ENCODE measurements around the gene SORCS2. TPM values are rescaled to one million over a fixed set of nuclear protein-coding genes. Genes with fewer than 3 reads are reported as not detected.

The SORCS2 gene
- polyA plus RNA-seq, 1 of the 3 experiments (the other 2 are of a cell fraction), result 1.6 TPM

DNA sequence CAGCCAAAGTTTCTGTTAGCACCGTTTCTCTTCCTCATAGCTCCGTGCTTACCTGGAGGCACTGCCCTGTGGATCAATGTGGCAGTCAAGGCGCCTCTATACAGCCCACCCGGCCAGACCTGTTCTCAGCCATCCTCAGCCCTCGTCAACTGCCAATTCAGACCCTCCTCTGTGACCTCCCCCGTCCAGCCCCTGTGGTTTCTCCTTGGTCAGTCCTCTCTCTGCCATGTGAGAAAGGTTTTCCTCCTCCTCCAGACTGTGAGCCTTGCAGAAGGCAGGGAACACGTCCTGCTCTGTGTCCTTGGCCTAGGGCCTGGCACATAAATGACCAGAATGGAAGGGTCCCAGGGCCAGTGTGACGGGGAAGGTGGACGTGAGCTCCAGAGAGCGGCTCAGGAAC, 417.0 kb downstream of the SORCS2 start:
- Histone ChIP-seq H3K79me2 (ENCODE audit: insufficient read depth) (no peaks in the 10 kb centered on the region), H3K4me1 (ENCODE audit: control insufficient read depth in 1 of 2, insufficient read depth in 2 of 2, low read depth in 1 of 2, low read length in 1 of 2) (peaks cover 0 to 10% of the 10 kb centered on the region in 2 experiments; a peak in 1 of 4 replicates), H3K9ac (no peak overlapping the region), H4K20me1 (ENCODE audit: insufficient read depth) (no peaks in the 10 kb centered on the region), H3F3A (replicated peaks; ENCODE audit: insufficient read depth) (no peaks in the 10 kb centered on the region), H3K4me3 (ENCODE audit: low read depth in 2 of 2, low read length in 1 of 2) (no peak overlapping the region), H3K27ac (ENCODE audit: low read depth in 2 of 2, low read length in 1 of 2) (no peak overlapping the region), H3K36me3 (replicated peaks in 1 of 2; ENCODE audit: control insufficient read depth in 1 of 2, insufficient read depth in 2 of 2, low read length in 1 of 2) (no peaks in the 10 kb centered on the region), H3K4me2 (no peak overlapping the region), H3K9me2 (no peaks in the 10 kb centered on the region), H2AFZ (ENCODE audit: low read depth) (no peak overlapping the region), H3K9me3 (no peaks in the 10 kb centered on the region), H3K27me3 (ENCODE audit: insufficient read depth) (no peaks in the 10 kb centered on the region)
- no peak for DNase-seq
- 64% methylated on average over 10 of the region's 10 CpGs for WGBS (ENCODE audit: low lambda C conversion rate)
- TF ChIP-seq FOXJ3 (CRISPR knock-in tag; IDR thresholded peaks at IDR 0.05), result no peak
- TF ChIP-seq NFIC (IDR thresholded peaks at IDR 0.05; ENCODE audit: borderline replicate concordance), result no peak
- TF ChIP-seq MEF2A (IDR thresholded peaks at IDR 0.05; ENCODE audit: borderline replicate concordance, low read depth), result no peak
- no peak for TF ChIP-seq EZH2phosphoT487 (IDR thresholded peaks at IDR 0.05; ENCODE audit: borderline replicate concordance, low read depth)
- no peak for TF ChIP-seq GABPA (IDR thresholded peaks at IDR 0.05; ENCODE audit: low read depth)
- no peak for TF ChIP-seq MXI1 (IDR thresholded peaks at IDR 0.05; ENCODE audit: low read depth, low read length)
- no peak for TF ChIP-seq RXRA (IDR thresholded peaks at IDR 0.05; ENCODE audit: borderline replicate concordance, low read depth)
- no peak for TF ChIP-seq EP300 (IDR thresholded peaks at IDR 0.05; ENCODE audit: borderline replicate concordance in 1 of 2, low read depth in 1 of 2, low read length in 1 of 2)
- POLR2A ChIA-PET, result no interaction called here
- CTCF ChIA-PET, result no interaction called here

- Histone ChIP-seq H3K36me3 (replicated peaks in 1 of 2; ENCODE audit: control insufficient read depth in 1 of 2, insufficient read depth in 2 of 2, low read length in 1 of 2) (no peaks in the 10 kb centered on the region), H3K4me1 (ENCODE audit: control insufficient read depth in 1 of 2, insufficient read depth in 2 of 2, low read depth in 1 of 2, low read length in 1 of 2) (peaks cover 0 to 10% of the 10 kb centered on the region in 2 experiments; a peak in 1 of 4 replicates), H2AFZ (ENCODE audit: low read depth) (no peak overlapping the region), H3K27me3 (ENCODE audit: insufficient read depth) (no peaks in the 10 kb centered on the region), H3K4me2 (no peak overlapping the region), H3K27ac (ENCODE audit: low read depth in 2 of 2, low read length in 1 of 2) (no peak overlapping the region), H3K9me3 (no peaks in the 10 kb centered on the region), H4K20me1 (ENCODE audit: insufficient read depth) (no peaks in the 10 kb centered on the region), H3K79me2 (ENCODE audit: insufficient read depth) (no peaks in the 10 kb centered on the region), H3K4me3 (ENCODE audit: low read depth in 2 of 2, low read length in 1 of 2) (no peak overlapping the region), H3F3A (replicated peaks; ENCODE audit: insufficient read depth) (no peaks in the 10 kb centered on the region), H3K9ac (no peak overlapping the region), H3K9me2 (no peaks in the 10 kb centered on the region)
- no peak for TF ChIP-seq YY1 (IDR thresholded peaks at IDR 0.05; ENCODE audit: low read depth)
- no peak for TF ChIP-seq MEF2A (IDR thresholded peaks at IDR 0.05; ENCODE audit: borderline replicate concordance, low read depth)
- TF ChIP-seq EP300 (IDR thresholded peaks at IDR 0.05; ENCODE audit: borderline replicate concordance in 1 of 2, low read depth in 1 of 2, low read length in 1 of 2), result no peak
- no peak for TF ChIP-seq MXI1 (IDR thresholded peaks at IDR 0.05; ENCODE audit: low read depth, low read length)
- TF ChIP-seq FOSL2 (IDR thresholded peaks at IDR 0.05; ENCODE audit: borderline replicate concordance, low read depth), result no peak
- TF ChIP-seq, protein P1, sequence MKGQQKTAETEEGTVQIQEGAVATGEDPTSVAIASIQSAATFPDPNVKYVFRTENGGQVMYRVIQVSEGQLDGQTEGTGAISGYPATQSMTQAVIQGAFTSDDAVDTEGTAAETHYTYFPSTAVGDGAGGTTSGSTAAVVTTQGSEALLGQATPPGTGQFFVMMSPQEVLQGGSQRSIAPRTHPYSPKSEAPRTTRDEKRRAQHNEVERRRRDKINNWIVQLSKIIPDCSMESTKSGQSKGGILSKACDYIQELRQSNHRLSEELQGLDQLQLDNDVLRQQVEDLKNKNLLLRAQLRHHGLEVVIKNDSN (IDR thresholded peaks at IDR 0.05; ENCODE audit: borderline replicate concordance, low read depth), result no peak
- TF ChIP-seq GATA2 (CRISPR knock-in tag; IDR thresholded peaks at IDR 0.05), result no peak
- TF ChIP-seq RFX5 (IDR thresholded peaks at IDR 0.05; ENCODE audit: low read length), result no peak
- no peak for TF ChIP-seq ELF1 (IDR thresholded peaks at IDR 0.05)
- no peak for TF ChIP-seq TCF12 (IDR thresholded peaks at IDR 0.05)
- no peak for TF ChIP-seq JUND (IDR thresholded peaks at IDR 0.05)
- TF ChIP-seq CTCF (IDR thresholded peaks at IDR 0.05), result no peak
- TF ChIP-seq PBX3 (IDR thresholded peaks at IDR 0.05), result no peak
- ChIA-PET POLR2A (no interaction called here), CTCF (no interaction called here)
- DNase-seq, result no peak
- 71% methylated on average over 16 of the region's 17 CpGs for WGBS (ENCODE audit: low lambda C conversion rate)
Measured at GRCh38 chr4:7610022-7610670, 417.8 kb downstream of the SORCS2 start.

Measured in SK-N-SH (cell line).